GM21619 (cell line): ENCODE measurements around the gene ANAPC2.

ENCODE experiments used
- ATAC-seq: cut with Tn5 transposase; IDR thresholded peaks from one replicate; pipeline ENCODE4 v1.9.1; 2021; ENCODE audit not compliant: unreplicated experiment

ANAPC2 gene

GRCh38 chr9:137178201-137178938 is 10.0 kb downstream of the ANAPC2 start:
- ATAC-seq = no peak

DNA sequence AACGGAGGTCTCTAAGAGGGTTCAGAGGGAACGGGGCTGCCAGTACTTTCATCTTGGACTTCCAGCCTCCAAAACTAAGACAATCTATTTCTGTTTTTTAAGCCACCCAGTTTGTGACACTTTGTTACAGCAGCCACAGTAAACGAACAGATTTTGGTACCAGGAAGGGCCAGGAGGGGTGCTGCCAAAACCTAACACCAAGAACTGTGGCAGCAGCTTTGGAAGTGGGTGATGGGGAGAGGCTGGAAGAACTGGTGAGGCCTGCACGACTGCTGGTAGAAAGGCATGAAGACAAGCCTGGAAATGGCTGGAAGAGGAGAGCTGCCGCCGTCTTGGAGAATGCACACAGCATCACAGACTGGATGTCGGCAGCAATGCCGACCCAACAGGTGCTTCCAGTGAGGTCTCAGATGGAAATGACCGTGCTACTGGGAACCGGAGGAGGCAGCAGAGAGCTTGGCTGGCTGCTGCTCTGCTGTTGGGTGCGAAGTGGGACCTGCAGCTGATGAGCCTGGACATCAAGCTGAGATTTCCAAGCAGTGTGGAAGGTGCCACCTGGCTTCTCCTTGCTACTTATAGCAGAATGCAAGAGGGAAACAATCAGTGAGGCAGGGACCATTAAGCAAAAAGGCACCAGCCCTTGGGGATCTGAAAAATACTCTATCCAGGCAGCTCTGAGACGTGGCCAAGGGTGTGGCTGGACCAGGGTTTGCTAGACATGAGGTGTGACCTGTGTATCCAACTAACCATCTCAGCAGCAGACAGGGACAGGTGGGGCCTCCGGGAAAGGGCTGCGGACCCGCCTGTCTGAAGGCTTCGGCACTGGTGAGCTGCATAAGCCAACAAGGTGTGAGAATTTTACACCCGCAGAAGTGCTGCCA is 11.8 kb downstream of the ANAPC2 start:
- no peak for ATAC-seq

DNA sequence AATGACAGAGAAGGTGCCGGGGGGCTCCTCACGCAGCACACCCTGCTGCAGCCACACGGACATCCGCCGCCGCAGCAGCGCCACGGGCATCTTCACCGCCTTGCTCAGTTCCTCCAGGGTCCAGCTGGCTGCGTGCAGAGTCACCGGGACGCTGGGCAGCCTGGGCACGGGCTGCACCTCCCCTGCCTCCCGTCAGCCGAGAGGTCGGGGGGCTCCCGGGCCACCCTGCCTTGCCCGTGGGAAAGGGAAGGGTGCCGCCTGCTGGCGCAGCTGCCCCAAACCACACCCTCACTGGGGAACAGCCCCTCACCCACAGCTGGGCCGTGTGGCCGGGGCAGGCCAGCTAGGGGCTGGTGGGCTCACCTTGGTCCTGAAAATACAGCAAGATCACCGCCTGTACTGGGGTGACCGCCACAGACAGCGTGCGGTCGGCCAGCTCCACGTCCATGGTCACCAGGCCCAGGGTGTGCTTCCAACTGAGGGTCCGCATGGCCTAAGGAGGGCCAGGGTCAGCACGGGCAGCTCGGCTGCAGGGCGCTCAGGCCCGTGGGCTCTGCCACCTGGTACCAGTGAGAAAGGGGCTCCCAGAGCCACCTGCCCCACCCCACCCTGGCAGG is 12.9 kb downstream of the ANAPC2 start:
- ATAC-seq = no peak

DNA sequence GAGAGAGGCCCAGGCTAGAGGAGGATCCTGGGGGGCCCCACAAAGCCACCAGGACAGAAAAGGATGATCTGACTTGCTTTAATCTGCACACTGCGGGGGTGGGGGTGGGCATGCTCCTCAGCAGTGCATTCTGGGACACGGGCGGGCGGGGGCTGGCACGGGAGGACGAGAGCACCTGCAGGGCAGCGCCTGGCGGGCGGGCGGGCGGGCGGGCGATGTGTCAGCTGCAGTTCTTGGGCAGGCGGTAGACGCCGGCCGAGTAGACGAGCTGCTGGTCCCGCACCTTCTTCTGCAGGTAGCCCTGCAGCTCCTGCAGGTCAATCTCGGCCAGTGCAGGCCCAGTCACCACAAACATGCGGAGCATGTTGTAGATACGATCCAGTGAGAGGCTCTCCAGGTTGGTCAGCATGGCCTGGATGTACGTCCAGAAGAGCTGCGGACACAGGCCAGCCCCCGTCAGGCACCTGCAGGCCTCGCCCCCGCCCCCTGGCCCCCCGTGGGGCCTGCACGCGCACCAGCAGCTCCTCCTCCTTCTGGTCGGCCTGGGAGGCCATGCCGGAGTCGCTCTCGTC is 13.6 kb downstream of the ANAPC2 start:
- no peak for ATAC-seq

DNA sequence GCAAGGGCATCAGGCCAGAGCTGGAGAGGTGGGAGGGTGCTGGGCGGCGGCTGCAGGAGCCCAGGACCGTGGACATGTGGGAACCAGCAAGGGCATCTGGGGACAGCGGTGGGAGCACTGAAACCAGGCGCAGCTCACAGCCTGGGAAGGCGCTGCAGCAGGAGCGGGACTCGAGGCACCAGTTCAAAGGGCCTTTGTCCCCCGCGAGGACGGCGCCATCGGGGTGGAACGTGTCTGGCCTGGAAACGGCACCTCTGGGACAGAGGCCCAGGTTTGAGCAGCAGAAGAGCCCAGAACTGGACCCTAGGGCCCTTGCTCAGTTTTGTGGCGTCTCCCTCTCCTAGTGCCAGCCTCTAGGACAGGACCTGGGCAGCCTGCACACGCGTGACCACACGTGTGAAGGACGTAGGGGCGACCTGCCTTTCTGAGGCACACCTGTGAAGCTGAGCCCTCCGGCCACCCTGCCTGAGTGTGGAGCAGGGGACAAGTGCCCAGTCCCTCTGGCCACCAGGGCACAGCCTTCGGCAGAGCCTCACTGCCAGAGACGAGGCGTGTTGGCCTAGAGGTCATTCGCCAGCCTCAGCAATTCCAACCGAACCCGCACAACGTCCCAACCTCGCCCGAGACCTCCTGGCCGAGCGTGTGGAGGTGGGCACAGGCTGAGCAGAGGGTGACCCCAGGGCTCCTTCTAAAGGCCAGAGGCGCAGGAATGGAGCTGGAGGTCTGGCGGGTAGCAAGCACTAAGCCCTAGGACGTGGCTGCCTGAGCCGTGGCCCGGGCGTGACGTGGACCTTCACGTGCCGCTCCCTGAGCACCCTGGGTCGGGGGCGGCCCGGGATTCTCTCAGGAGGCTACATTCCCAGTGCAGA is 14.3 kb downstream of the ANAPC2 start:
- ATAC-seq = no peak

GRCh38 chr9:137172901-137173795 is 15.2 kb downstream of the ANAPC2 start:
- no peak for ATAC-seq

DNA sequence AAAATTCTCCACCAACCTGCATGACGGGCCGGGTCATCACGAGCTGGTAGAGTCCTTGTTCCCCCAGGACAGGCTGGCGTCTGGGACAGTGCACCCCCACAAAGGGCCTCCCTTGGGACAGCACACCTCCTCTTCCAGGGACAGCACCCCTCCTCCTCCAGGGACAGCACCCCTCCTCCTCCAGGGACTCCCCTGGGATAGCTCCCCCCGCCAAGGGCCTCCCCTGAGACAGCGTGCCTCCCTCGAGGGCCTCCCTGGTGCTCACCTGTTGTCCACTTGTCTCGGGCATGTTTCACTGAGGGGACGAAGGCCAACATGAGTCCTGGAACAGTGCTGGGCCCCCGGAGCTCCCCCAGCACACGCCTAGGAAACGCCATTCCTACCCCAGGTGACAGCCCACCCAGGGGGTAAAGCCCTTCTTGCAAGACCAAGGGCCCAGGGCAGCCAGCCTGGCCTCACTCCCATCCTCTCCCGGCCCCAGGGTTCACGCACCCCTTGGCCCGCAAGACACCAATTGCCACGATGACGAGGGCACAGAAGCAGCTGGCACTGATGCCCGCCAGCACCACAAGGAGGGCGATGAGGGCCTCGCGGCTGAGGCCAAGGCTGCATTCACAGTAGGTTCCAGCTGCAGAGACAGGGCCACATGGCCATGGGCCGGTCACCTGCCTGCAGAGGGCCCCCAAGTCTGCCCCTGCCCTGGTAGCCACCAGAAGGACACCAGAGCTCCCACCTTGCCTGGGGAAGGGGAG is 17.0 kb downstream of the ANAPC2 start:
- no peak for ATAC-seq

DNA sequence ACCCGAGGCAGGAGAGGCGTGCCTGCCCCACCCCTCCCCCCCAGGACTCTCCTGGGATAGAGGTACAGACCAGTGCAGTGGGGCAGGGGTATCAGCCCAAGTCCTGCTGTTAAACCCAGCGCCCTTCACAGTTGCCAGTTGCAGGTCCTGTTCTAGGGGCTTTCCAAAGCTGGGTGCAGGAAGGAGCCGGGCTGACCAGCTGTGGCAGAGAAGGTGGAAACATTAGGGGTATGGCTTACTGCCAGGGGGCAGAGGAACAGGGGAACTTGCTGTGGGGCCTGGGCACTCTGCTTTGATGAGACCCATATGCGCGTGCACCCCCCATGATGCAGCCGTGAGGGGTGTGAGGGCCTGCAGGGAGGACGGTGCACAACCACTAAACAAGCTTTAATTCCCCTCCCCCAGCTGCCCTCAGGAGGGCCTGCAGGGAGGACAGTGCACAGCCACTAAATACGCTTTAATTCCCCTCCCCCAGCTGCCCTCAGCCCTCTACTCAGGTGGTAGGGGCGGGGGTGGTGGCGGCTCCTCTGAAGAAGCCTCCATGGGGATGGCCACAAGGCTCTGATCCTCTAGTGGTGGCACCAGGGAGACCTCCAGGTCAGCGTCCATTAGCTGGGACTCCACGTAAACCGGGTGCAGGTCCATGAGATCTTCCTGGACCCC is 17.7 kb downstream of the ANAPC2 start:
- ATAC-seq = no peak

DNA sequence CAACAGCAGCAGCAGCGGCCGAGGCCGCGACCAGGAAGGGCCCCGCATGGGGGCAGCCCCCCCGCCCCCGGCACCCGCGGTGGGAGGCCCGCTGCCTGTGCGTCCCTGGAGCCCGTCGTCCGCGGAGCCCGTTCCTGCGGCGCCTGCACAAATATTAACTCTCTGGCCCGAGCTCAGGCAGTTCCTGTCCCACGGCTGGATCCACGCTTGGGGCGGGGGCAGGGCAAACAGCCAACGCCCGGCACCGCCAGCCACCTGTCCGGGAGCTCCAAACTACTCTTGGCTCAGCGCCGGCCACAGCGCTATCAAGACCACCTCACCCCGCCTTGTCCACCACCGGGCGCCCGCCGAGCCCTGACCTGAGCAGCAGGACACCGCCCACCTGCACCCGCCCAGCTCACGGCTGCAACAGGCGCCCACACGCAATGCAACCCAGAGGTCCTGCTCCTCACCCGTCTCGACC is 18.4 kb downstream of the ANAPC2 start, which contains the start of gene LRRC26:
Gene LRRC26 (minus strand): TSS at position 156 of the 463 bp plus-strand sequence. CDS start 108 bp downstream, at position 48.
- ATAC-seq = no peak

DNA sequence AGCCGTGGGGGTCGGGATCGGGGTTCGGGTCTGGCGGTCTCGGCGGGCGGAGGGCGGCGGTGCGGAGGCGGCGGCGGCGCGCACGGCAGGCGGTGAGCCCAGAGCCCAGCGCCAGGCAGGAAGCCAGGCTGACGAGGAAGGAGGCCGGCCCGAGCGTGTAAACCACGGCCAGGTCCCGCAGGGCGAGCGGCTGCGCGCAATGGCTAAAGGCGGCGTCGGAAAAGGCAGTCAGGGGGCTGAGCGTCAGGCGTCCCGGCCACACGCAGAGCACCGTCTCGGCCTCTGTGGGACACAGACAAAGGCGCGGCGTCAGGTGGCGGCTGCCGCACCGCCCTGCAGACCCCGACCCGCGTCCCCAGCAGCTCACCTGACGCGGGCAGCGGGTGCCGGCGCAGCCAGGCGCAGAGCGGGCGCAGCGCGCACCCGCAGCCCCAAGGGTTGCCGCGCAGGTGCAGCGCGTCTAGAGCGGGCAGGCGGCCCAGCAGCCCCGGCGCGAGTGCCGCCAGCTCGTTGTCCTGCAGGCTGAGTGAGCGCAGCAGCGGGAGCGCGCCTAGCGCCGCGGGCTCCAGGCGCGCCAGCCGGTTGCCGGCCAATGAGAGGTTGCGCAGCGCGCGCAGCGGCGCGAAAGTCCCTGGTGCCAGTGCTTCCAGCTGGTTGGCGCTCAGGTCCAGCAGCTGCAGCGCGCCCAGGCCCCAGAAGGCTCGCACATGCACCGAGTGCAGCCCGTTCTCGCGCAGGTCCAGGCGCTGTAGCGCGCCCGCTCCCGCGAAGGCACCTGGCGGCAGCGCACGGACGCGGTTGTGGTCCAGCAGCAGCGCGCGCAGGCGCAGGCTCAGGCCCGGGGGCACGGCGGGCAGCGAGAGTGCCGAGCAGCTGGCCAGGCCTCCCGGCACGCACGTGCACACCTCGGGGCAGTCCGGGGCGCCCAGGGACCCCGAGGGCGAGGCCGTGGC is 19.2 kb downstream of the ANAPC2 start:
- no peak for ATAC-seq

- no peak for ATAC-seq
These were observed 19.8 kb downstream of the ANAPC2 start for GRCh38 chr9:137168573-137168903.

DNA sequence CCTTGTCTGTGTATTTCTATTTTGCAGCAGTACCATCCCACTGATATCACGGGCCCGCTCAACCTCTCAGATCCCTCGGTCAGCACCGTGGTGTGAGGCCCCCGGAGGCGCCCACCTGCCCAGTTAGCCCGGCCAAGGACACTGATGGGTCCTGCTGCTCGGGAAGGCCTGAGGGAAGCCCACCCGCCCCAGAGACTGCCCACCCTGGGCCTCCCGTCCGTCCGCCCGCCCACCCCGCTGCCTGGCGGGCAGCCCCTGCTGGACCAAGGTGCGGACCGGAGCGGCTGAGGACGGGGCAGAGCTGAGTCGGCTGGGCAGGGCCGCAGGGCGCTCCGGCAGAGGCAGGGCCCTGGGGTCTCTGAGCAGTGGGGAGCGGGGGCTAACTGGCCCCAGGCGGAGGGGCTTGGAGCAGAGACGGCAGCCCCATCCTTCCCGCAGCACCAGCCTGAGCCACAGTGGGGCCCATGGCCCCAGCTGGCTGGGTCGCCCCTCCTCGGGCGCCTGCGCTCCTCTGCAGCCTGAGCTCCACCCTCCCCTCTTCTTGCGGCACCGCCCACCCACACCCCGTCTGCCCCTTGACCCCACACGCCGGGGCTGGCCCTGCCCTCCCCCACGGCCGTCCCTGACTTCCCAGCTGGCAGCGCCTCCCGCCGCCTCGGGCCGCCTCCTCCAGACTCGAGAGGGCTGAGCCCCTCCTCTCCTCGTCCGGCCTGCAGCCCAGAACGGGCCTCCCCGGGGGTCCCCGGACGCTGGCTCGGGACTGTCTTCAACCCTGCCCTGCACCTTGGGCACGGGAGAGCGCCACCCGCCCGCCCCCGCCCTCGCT is 20.4 kb downstream of the ANAPC2 start:
- ATAC-seq = no peak

DNA sequence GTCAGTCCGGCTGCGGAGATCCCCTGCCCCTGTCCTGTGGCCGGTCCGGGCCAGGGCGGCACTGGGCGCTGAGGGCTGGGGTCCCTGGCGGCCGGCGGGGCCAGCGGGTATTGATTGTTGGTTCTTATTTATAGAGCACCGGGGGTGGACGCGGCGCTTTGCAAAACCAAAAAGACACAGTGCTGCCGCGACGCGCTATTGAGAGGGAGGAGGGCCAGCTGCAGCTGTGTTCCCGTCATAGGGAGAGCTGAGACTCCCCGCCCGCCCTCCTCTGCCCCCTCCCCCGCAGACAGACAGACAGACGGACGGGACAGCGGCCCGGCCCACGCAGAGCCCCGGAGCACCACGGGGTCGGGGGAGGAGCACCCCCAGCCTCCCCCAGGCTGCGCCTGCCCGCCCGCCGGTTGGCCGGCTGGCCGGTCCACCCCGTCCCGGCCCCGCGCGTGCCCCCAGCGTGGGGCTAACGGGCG is 21.0 kb downstream of the ANAPC2 start:
- no peak for ATAC-seq

- ATAC-seq = no peak
These were observed 21.8 kb downstream of the ANAPC2 start for GRCh38 chr9:137166380-137167229.

DNA sequence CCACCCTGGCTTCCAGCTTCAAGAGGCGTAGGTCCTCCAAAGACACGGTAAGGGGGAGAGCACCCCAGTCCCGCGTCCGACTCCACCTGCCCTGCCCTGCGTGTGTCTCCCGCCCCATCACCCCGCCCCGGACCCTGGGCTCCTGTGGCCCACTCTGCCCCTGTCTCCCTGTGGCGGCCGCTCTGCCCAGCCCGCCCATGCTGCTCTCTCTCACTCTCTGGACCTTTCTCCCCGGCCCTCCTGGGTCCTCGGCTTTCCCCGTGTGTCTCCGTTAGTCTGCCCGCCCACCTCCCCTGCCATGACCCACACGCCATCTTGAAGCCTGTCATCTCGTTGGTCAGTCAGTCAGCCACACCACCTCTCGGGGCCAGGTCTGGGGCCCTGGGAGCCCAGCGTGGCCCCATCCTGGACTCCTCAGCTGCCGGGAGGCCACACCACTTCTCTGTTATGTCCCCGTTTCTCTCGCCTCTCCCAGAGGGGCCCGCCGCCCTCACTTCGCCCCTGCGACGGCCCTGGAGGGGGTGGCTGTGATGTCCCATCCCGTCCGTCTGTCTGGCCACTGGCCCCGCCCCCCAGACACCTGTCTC is 23.0 kb downstream of the ANAPC2 start:
- no peak for ATAC-seq
